MV-4-11 (cell line): ENCODE data around the gene EVI5L.

Source experiments
- DNase-seq: peaks from one replicate; lab custom pipeline; 2025; lab: John Stamatoyannopoulos, UW

Gene EVI5L

GRCh38 chr19:7898967-7899366 lies 68.9 kb downstream of the EVI5L start:
- no peak for DNase-seq

GRCh38 chr19:7899751-7900378 lies 69.8 kb downstream of the EVI5L start:
- no peak for DNase-seq

- no peak for DNase-seq
Measured at GRCh38 chr19:7900401-7900870, 70.4 kb downstream of the EVI5L start.

GRCh38 chr19:7900931-7901330 lies 70.9 kb downstream of the EVI5L start:
- no peak for DNase-seq

GRCh38 chr19:7901337-7901736 lies 71.3 kb downstream of the EVI5L start:
- DNase-seq = no peak

- DNase-seq = no peak
Measured at GRCh38 chr19:7902796-7903243, 72.8 kb downstream of the EVI5L start.

- DNase-seq = peak; percentile 100
Measured at GRCh38 chr19:7903244-7904073, 73.4 kb downstream of the EVI5L start, which contains the start of gene MAP2K7. MAP2K7 (plus strand) TSS chr19:7903877; CDS start chr19:7903945, 68 bp downstream.

- no peak for DNase-seq
Measured at GRCh38 chr19:7904074-7905020, 74.3 kb downstream of the EVI5L start.

- no peak for DNase-seq
Measured at GRCh38 chr19:7905268-7905667, 75.2 kb downstream of the EVI5L start.

GRCh38 chr19:7905859-7906258 lies 75.8 kb downstream of the EVI5L start:
- no peak for DNase-seq

GRCh38 chr19:7907122-7907521 lies 77.1 kb downstream of the EVI5L start:
- no peak for DNase-seq

- DNase-seq = no peak
Measured at GRCh38 chr19:7907544-7907943, 77.5 kb downstream of the EVI5L start.

GRCh38 chr19:7908078-7908699 lies 78.2 kb downstream of the EVI5L start:
- no peak for DNase-seq

GRCh38 chr19:7908742-7909461 lies 78.9 kb downstream of the EVI5L start:
- no peak for DNase-seq

- no peak for DNase-seq
Measured at GRCh38 chr19:7909471-7910067, 79.6 kb downstream of the EVI5L start.

GRCh38 chr19:7910321-7911161 lies 80.5 kb downstream of the EVI5L start:
- no peak for DNase-seq

- DNase-seq = no peak
Measured at GRCh38 chr19:7911508-7912143, 81.6 kb downstream of the EVI5L start.

- no peak for DNase-seq
Measured at GRCh38 chr19:7912144-7912696, 82.2 kb downstream of the EVI5L start.
